ENCODE data around the gene OR10AD1.

DNA sequence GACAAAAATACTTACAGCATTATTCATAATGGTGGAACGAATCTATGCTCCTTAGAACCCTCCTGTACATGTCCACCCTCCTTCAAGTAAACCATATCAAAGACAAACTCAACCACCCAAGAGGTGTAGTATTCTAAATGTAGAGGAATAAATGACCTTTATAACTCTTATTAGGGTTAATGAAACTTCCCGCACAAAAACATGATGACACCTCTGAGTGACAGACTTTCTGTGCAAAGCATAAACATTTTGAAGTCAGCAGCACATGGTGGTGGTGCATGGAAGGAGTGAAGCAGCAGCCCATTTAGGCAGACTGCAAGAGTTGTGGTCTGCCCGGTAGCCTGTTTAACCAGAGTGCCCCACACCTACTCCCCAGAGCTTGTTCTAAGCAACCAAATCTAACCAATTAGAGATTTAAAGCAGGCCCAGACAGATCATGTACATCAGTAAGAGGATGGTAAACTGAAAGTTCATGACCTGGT, 45.2 kb downstream of the OR10AD1 start:
- TF ChIP-seq CTCF (IDR thresholded peaks at IDR 0.05; ENCODE audit: low read length) (no peak), EZH2phosphoT487 (IDR thresholded peaks at IDR 0.05; ENCODE audit: low read length) (no peak), EZH2 (optimal IDR thresholded peaks at IDR 0.05; ENCODE audit: low read depth, low read length) (no peak)

All from MM.1S (cell line).